Measurements from ENCODE around the gene ARHGEF17.

Gene ARHGEF17

DNA sequence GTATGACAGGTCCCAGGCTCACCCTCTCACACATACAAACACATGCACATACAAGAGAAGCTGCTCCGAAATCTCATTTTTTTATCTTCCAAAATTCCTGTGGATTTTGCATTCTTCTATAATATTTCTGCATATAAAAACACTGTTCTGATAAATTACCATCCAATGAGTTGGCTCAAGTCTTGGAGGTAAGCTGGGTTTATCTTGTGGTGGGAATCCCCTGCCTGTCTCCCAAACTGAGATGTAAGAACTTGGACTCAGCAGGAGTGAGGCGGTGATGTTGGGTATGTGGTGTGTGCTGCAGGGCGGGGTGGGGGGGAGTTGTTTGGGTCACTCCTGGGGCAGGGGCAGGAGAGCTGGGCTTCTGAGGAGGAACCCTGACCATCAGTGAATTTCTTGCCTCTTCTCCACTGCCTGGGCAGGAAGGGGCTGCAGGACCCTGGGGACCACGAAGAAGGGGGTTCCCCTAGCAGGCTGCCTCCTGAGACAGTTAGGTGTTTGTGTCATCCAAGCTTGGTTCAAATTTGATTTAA is 42.7 kb upstream of the ARHGEF17 start:
- CTCF ChIA-PET: no interaction called here
- TF ChIP-seq HOXA7 (CRISPR knock-in tag; IDR thresholded peaks at IDR 0.05; ENCODE audit: borderline replicate concordance) (no peak), ZNF701 (tag by site-specific recombination; IDR thresholded peaks at IDR 0.05) (no peak), ZNF626 (tag by site-specific recombination; IDR thresholded peaks at IDR 0.05) (no peak), TCF7L2 (IDR thresholded peaks at IDR 0.05; ENCODE audit: borderline replicate concordance, low read depth, low read length) (no peak), ZNF571 (tag by site-specific recombination; IDR thresholded peaks at IDR 0.05) (no peak), ZNF747 (tag by site-specific recombination; IDR thresholded peaks at IDR 0.05) (no peak), OSR2 (tag by site-specific recombination; IDR thresholded peaks at IDR 0.05) (no peak), REST (tag by site-specific recombination; IDR thresholded peaks at IDR 0.05) (no peak), SETDB1 (IDR thresholded peaks at IDR 0.05; ENCODE audit: insufficient read length, low read length) (no peak), ZNF561 (tag by site-specific recombination; IDR thresholded peaks at IDR 0.05; ENCODE audit: borderline replicate concordance) (no peak), ZNF404 (tag by site-specific recombination; IDR thresholded peaks at IDR 0.05) (no peak), ZNF138 (tag by site-specific recombination; IDR thresholded peaks at IDR 0.05; ENCODE audit: borderline replicate concordance) (no peak), TRIM28 (IDR thresholded peaks at IDR 0.05; ENCODE audit: borderline replicate concordance, low read length) (no peak), ZFHX2 (tag by site-specific recombination; conservative IDR thresholded peaks at IDR 0.05) (no peak), ZNF133 (tag by site-specific recombination; IDR thresholded peaks at IDR 0.05) (no peak)
- TF ChIP-seq, protein P1, sequence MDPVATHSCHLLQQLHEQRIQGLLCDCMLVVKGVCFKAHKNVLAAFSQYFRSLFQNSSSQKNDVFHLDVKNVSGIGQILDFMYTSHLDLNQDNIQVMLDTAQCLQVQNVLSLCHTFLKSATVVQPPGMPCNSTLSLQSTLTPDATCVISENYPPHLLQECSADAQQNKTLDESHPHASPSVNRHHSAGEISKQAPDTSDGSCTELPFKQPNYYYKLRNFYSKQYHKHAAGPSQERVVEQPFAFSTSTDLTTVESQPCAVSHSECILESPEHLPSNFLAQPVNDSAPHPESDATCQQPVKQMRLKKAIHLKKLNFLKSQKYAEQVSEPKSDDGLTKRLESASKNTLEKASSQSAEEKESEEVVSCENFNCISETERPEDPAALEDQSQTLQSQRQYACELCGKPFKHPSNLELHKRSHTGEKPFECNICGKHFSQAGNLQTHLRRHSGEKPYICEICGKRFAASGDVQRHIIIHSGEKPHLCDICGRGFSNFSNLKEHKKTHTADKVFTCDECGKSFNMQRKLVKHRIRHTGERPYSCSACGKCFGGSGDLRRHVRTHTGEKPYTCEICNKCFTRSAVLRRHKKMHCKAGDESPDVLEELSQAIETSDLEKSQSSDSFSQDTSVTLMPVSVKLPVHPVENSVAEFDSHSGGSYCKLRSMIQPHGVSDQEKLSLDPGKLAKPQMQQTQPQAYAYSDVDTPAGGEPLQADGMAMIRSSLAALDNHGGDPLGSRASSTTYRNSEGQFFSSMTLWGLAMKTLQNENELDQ (tag by site-specific recombination; IDR thresholded peaks at IDR 0.05; ENCODE audit: low read depth): no peak
- POLR2A ChIA-PET: no interaction called here

GRCh38 chr11:73265853-73266645 is 42.0 kb upstream of the ARHGEF17 start:
- no peak overlapping the region for H3K27ac ChIP-seq (ENCODE audit: extremely low read depth, low read depth, low read length)
- H3K36me3 ChIP-seq (ENCODE audit: control insufficient read depth in 2 of 2, insufficient read depth in 1 of 2, low read length in 2 of 2): no peaks in the 10 kb centered on the region
- no peaks in the 10 kb centered on the region for H3K4me1 ChIP-seq (ENCODE audit: control insufficient read depth, insufficient read depth, low read length)
- H3K4me3 ChIP-seq (ENCODE audit: low read depth, low read length): no peak overlapping the region
- TF ChIP-seq ZSCAN23 (tag by site-specific recombination; IDR thresholded peaks at IDR 0.05) (no peak), ZNF623 (tag by site-specific recombination; IDR thresholded peaks at IDR 0.05) (no peak), ZNF404 (tag by site-specific recombination; IDR thresholded peaks at IDR 0.05) (no peak), SCRT2 (tag by site-specific recombination; IDR thresholded peaks at IDR 0.05) (no peak), YY1 (tag by site-specific recombination; IDR thresholded peaks at IDR 0.05) (no peak), PRDM10 (tag by site-specific recombination; IDR thresholded peaks at IDR 0.05) (no peak)
- TF ChIP-seq, protein P2, sequence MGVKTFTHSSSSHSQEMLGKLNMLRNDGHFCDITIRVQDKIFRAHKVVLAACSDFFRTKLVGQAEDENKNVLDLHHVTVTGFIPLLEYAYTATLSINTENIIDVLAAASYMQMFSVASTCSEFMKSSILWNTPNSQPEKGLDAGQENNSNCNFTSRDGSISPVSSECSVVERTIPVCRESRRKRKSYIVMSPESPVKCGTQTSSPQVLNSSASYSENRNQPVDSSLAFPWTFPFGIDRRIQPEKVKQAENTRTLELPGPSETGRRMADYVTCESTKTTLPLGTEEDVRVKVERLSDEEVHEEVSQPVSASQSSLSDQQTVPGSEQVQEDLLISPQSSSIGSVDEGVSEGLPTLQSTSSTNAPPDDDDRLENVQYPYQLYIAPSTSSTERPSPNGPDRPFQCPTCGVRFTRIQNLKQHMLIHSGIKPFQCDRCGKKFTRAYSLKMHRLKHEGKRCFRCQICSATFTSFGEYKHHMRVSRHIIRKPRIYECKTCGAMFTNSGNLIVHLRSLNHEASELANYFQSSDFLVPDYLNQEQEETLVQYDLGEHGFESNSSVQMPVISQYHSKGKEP (tag by site-specific recombination; IDR thresholded peaks at IDR 0.05): no peak
- no peaks in the 10 kb centered on the region for H3K9me3 ChIP-seq (ENCODE audit: control insufficient read depth, insufficient read depth, low read depth, low read length)
- ChIA-PET POLR2A (no interaction called here), CTCF (no interaction called here)

More for the DNA sequence above, 42.7 kb upstream of the ARHGEF17 start:
- H3K4me1 ChIP-seq (ENCODE audit: control insufficient read depth, insufficient read depth, low read length): no peaks in the 10 kb centered on the region
- H3K27ac ChIP-seq (ENCODE audit: extremely low read depth, low read depth, low read length): no peak overlapping the region
- no peaks in the 10 kb centered on the region for H3K36me3 ChIP-seq (ENCODE audit: control insufficient read depth in 2 of 2, insufficient read depth in 1 of 2, low read length in 2 of 2)
- H3K9me3 ChIP-seq (ENCODE audit: control insufficient read depth, insufficient read depth, low read depth, low read length): no peaks in the 10 kb centered on the region
- no peak overlapping the region for H3K4me3 ChIP-seq (ENCODE audit: low read depth, low read length)
